Liver (tissue), 3 donors: ENCODE measurements around the gene SPDYE4.

Source experiments
- ATF3 ChIP-seq: IDR thresholded peaks from 2 replicates; pipeline ENCODE4 v1.6.1; 2016; ENCODE audit warnings: antibody characterized with exemption
- CTCF ChIP-seq: fragments of 150-350 bp; IDR thresholded peaks from 2 replicates; pipeline ENCODE4 v1.5.1; 2017; ENCODE audit warnings: improper control_type of control experiment, low read depth, low read length; ENCODE audit not compliant: missing input control
- JUND ChIP-seq, 2 donors: IDR thresholded peaks; 2 replicates each; pipeline ENCODE4 v1.6.1; 2016; ENCODE audit warnings: antibody characterized with exemption in 2 of 2
- RXRA ChIP-seq, 2 donors: IDR thresholded peaks; 2 replicates each; pipeline ENCODE4 v1.6.1; 2017 to 2018; ENCODE audit warnings: antibody characterized with exemption in 2 of 2, mild to moderate bottlenecking in 1 of 2
- TAF1 ChIP-seq: conservative IDR thresholded peaks from 2 replicates; pipeline ENCODE4 v1.6.1; 2016; ENCODE audit warnings: antibody characterized with exemption, mild to moderate bottlenecking
- YY1 ChIP-seq: IDR thresholded peaks from 2 replicates; pipeline ENCODE4 v1.6.1; 2016; ENCODE audit warnings: antibody characterized with exemption, mild to moderate bottlenecking
- donor health status: healthy.
- donor health status: healthy.

GRCh38 chr17:8710813-8711212, 47.5 kb downstream of the SPDYE4 start:
- no peak for TF ChIP-seq TAF1
- no peak for TF ChIP-seq CTCF
- TF ChIP-seq ATF3, result no peak
- no peak for TF ChIP-seq JUND (IDR thresholded peaks at IDR 0.05)
- TF ChIP-seq RXRA (IDR thresholded peaks at IDR 0.05), result peak; percentile 34 to 59
- no peak for TF ChIP-seq YY1
